Measurements from ENCODE around the gene CHSY1. TPM values are rescaled to one million over a fixed set of nuclear protein-coding genes. Genes with fewer than 3 reads are reported as not detected.

Gene CHSY1
- total and polyA plus RNA-seq, 2 of the 13 experiments (the other 11 are each of a cell fraction or from before 2014, with no cell fraction given) = 13.3 to 13.7 TPM

DNA sequence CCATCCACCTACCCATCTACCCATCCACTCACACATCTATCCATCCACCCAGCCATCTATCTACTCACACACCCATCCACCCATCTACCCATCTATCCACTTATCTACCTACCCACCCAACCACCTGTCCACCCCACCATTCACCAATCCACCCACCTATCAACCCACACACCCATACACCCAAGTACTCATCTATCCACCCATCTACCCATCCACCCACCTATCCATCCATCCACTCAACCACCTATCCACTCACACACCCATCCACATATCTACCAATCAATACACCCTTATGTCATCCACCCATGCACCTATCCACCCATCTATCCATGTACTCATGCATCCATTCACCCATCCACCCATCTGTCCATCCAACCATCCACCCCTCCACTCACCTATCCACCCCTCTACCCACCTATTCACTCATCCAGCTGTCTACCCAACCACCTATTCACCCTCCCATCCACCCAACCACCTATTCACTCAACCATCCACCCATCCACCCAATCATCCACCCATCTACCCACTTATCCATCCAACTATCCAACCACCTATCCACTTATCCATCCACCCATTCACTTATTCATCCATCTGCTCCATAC is 109.8 kb downstream of the CHSY1 start (continued):
- TF ChIP-seq ZNF781 (CRISPR knock-in tag; IDR thresholded peaks at IDR 0.05; ENCODE audit: borderline replicate concordance, not compliant biosample characterization) = no peak

DNA sequence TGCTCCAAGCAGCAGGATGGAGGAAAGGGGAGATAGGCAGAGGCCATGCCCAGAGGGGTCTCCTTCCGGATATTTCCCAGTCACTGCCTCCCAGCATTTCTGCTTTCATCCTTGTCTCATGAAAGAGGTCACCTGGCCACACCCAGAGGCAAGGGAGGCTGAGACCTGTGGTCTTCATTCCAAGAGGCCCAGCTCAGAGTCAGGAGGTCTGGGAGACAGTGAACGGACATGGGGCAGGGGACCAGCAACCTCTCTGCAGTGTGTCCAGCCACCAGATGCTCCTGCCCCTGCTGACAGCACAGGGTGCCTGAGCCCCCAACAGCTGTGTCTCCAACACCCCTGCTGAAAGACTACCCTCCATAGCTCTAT is 111.2 kb downstream of the CHSY1 start:
- DNase-seq (ENCODE audit: low spot score) = no peak
- Histone ChIP-seq H4K20me1 (ENCODE audit: insufficient read depth, low read length) (no peaks in the 10 kb centered on the region), H2AFZ (ENCODE audit: low read length) (no peak overlapping the region), H3K27me3 (ENCODE audit: control insufficient read depth in 1 of 2, insufficient read depth in 2 of 2, low read length in 2 of 2) (peaks cover 5 to 11% of the 10 kb centered on the region in 2 experiments; a peak in 4 of 5 replicates), H3K4me2 (ENCODE audit: low read depth, low read length) (peak overlapping the region; percentile 50; the same call in 1 of the 2 replicates), H3K4me3 (replicated peaks in 1 of 3; ENCODE audit: insufficient read depth in 1 of 3, low read depth in 2 of 3, low read length in 3 of 3) (no peak overlapping the region), H3K36me3 (replicated peaks in 1 of 2; ENCODE audit: control insufficient read depth in 1 of 2, insufficient read depth in 2 of 2, low read length in 2 of 2) (no peaks in the 10 kb centered on the region), H3K79me2 (ENCODE audit: insufficient read depth, low read length) (no peaks in the 10 kb centered on the region), H3K9ac (ENCODE audit: insufficient read depth, low read depth, low read length) (no peak overlapping the region), H3K9me3 (ENCODE audit: low read length) (no peaks in the 10 kb centered on the region), H3K27ac (ENCODE audit: extremely low read length, insufficient read depth, low read length) (no peak overlapping the region), H3K4me1 (ENCODE audit: insufficient read depth, low read length) (peaks cover 16% of the 10 kb centered on the region)
- intact Hi-C loops (cut with micrococcal nuclease; ENCODE audit: unreplicated experiment) (no loop called here), in situ Hi-C loops (cut with HindIII; ENCODE audit: extremely low pct_ligation_motif_present, low pct_unique_long_range_greater_than_20kb) (no loop called here)
- ChIA-PET POLR2A (no interaction called here), CTCF (ENCODE audit: low intra/inter-chr PET ratio, low total read pairs) (no interaction called here)
- no peak for ATAC-seq
- BruUV-seq (replicated peaks) = no TSS peak
- no peak for TF ChIP-seq ZNF841 (CRISPR knock-in tag; IDR thresholded peaks at IDR 0.05; ENCODE audit: borderline replicate concordance)
- TF ChIP-seq, protein P1, sequence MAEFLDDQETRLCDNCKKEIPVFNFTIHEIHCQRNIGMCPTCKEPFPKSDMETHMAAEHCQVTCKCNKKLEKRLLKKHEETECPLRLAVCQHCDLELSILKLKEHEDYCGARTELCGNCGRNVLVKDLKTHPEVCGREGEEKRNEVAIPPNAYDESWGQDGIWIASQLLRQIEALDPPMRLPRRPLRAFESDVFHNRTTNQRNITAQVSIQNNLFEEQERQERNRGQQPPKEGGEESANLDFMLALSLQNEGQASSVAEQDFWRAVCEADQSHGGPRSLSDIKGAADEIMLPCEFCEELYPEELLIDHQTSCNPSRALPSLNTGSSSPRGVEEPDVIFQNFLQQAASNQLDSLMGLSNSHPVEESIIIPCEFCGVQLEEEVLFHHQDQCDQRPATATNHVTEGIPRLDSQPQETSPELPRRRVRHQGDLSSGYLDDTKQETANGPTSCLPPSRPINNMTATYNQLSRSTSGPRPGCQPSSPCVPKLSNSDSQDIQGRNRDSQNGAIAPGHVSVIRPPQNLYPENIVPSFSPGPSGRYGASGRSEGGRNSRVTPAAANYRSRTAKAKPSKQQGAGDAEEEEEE (CRISPR knock-in tag; IDR thresholded peaks at IDR 0.05; ENCODE audit: borderline replicate concordance) = no peak
- no peak for TF ChIP-seq TARDBP (CRISPR knock-in tag; IDR thresholded peaks at IDR 0.05)
- TF ChIP-seq ZFP36 (IDR thresholded peaks at IDR 0.05; ENCODE audit: borderline replicate concordance, low read depth, low read length, partially characterized antibody) = no peak
- TF ChIP-seq, protein P2, sequence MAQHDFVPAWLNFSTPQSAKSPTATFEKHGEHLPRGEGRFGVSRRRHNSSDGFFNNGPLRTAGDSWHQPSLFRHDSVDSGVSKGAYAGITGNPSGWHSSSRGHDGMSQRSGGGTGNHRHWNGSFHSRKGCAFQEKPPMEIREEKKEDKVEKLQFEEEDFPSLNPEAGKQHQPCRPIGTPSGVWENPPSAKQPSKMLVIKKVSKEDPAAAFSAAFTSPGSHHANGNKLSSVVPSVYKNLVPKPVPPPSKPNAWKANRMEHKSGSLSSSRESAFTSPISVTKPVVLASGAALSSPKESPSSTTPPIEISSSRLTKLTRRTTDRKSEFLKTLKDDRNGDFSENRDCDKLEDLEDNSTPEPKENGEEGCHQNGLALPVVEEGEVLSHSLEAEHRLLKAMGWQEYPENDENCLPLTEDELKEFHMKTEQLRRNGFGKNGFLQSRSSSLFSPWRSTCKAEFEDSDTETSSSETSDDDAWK (CRISPR knock-in tag; IDR thresholded peaks at IDR 0.05) = no peak
- TF ChIP-seq ZNF605 (CRISPR knock-in tag; IDR thresholded peaks at IDR 0.05) = no peak
- no peak for TF ChIP-seq ZNF44 (CRISPR knock-in tag; IDR thresholded peaks at IDR 0.05)
- TF ChIP-seq ZMYM2 (CRISPR knock-in tag; IDR thresholded peaks at IDR 0.05) = no peak
- no peak for TF ChIP-seq SRF (IDR thresholded peaks at IDR 0.05; ENCODE audit: low read depth, low read length)
- TF ChIP-seq ZNF460 (CRISPR knock-in tag; IDR thresholded peaks at IDR 0.05; ENCODE audit: borderline replicate concordance) = no peak
- TF ChIP-seq, protein P3, sequence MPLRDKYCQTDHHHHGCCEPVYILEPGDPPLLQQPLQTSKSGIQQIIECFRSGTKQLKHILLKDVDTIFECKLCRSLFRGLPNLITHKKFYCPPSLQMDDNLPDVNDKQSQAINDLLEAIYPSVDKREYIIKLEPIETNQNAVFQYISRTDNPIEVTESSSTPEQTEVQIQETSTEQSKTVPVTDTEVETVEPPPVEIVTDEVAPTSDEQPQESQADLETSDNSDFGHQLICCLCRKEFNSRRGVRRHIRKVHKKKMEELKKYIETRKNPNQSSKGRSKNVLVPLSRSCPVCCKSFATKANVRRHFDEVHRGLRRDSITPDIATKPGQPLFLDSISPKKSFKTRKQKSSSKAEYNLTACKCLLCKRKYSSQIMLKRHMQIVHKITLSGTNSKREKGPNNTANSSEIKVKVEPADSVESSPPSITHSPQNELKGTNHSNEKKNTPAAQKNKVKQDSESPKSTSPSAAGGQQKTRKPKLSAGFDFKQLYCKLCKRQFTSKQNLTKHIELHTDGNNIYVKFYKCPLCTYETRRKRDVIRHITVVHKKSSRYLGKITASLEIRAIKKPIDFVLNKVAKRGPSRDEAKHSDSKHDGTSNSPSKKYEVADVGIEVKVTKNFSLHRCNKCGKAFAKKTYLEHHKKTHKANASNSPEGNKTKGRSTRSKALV (CRISPR knock-in tag; IDR thresholded peaks at IDR 0.05) = no peak
- no peak for TF ChIP-seq ZBTB1 (CRISPR knock-in tag; IDR thresholded peaks at IDR 0.05; ENCODE audit: borderline replicate concordance)
- no peak for TF ChIP-seq ZNF598 (CRISPR knock-in tag; IDR thresholded peaks at IDR 0.05; ENCODE audit: borderline replicate concordance)
- TF ChIP-seq POLR2AphosphoS2 (IDR thresholded peaks at IDR 0.05; ENCODE audit: low read depth, low read length) = no peak
- WGBS (ENCODE audit: low lambda C conversion rate) = 20% methylated on average over 1 of the region's 2 CpGs
- no peak for FAIRE-seq

All from HepG2 (cell line).